OCI-M2 (cell line): ENCODE data around the gene DOCK3.

Source experiments
- DNase-seq: peaks from one replicate; lab custom pipeline; 2025; ENCODE audit not compliant: unreplicated experiment; lab: John Stamatoyannopoulos, UW

Gene DOCK3

GRCh38 chr3:50674349-50675178 lies at the start of gene DOCK3:
TSS of gene DOCK3 (plus strand) at chr3:50674927. CDS start at chr3:50675264, 337 bp downstream.
- no peak for DNase-seq

GRCh38 chr3:50625231-50626182 lies 49.2 kb upstream of the DOCK3 start:
- no peak for DNase-seq

GRCh38 chr3:50626401-50626800 lies 48.3 kb upstream of the DOCK3 start:
- DNase-seq, result no peak

GRCh38 chr3:50627407-50628051 lies 47.2 kb upstream of the DOCK3 start:
- DNase-seq, result no peak

GRCh38 chr3:50628601-50629000 lies 46.1 kb upstream of the DOCK3 start:
- DNase-seq, result no peak

GRCh38 chr3:50630394-50630793 lies 44.3 kb upstream of the DOCK3 start:
- DNase-seq, result no peak

- DNase-seq, result no peak
These were observed 43.9 kb upstream of the DOCK3 start for GRCh38 chr3:50630877-50631276.

GRCh38 chr3:50632450-50632849 lies 42.3 kb upstream of the DOCK3 start:
- DNase-seq, result no peak

GRCh38 chr3:50633230-50633790 lies 41.4 kb upstream of the DOCK3 start:
- DNase-seq, result no peak

- DNase-seq, result no peak
These were observed 39.7 kb upstream of the DOCK3 start for GRCh38 chr3:50635066-50635465.

- DNase-seq, result no peak
These were observed 37.7 kb upstream of the DOCK3 start for GRCh38 chr3:50637011-50637410.

- DNase-seq, result no peak
These were observed 36.8 kb upstream of the DOCK3 start for GRCh38 chr3:50637945-50638344.

GRCh38 chr3:50639055-50639494 lies 35.7 kb upstream of the DOCK3 start:
- no peak for DNase-seq

- no peak for DNase-seq
These were observed 32.3 kb upstream of the DOCK3 start for GRCh38 chr3:50642382-50642781.

GRCh38 chr3:50644561-50644960 lies 30.2 kb upstream of the DOCK3 start:
- DNase-seq, result no peak

- DNase-seq, result no peak
These were observed 29.3 kb upstream of the DOCK3 start for GRCh38 chr3:50645378-50645777.

GRCh38 chr3:50648313-50648712 lies 26.4 kb upstream of the DOCK3 start:
- no peak for DNase-seq

GRCh38 chr3:50648944-50649343 lies 25.8 kb upstream of the DOCK3 start:
- DNase-seq, result no peak

- DNase-seq, result no peak
These were observed 25.2 kb upstream of the DOCK3 start for GRCh38 chr3:50649451-50649931.

GRCh38 chr3:50650018-50650417 lies 24.7 kb upstream of the DOCK3 start:
- no peak for DNase-seq

- no peak for DNase-seq
These were observed 23.3 kb upstream of the DOCK3 start for GRCh38 chr3:50651445-50651844.
